Measurements from ENCODE around the gene TGFB1. TPM values are rescaled to one million over a fixed set of nuclear protein-coding genes. Genes with fewer than 3 reads are reported as not detected.

The TGFB1 gene
- total and polyA plus RNA-seq, 4 donors = 0.83 to 10.6 (median 6.9) TPM

DNA sequence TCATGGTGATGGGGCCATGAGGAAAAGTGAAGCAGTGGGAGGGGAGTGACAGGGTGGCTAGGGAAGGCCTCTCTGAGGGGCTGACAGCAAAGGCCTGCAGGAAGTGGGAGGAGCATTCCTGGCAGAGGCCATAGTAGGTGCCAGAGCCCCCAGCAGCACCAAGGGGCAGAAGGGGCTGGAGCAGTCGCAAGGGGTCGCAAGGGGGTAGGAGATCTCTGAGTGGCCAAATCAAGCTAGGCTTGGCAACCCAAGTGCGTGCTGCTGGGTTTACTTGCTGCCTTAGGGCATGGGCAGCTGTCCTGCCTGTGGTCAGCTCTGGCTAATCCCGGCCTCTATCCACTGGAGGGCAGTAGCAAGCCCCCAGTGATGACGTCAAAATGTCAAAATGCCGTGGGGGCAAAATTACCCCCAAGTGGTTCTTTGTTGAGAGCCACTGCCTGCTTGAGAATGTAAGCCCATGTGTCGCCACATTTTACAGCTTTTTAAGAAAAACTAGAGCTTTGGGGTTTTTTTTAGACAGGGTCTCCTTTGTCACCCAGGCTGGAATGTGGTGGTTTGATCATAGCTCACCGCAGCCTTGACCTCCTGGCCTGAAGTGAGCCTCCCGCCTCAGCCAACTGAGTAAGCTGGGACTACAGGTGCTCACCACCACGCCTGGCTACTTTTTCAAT is 32.0 kb downstream of the TGFB1 start:
- Histone ChIP-seq H3K27ac (ENCODE audit: low read depth in 1 of 2, low read length in 2 of 2) (peak overlapping the region in 1 of 2 donors; percentile 53), H3K4me3 (ENCODE audit: low read depth in 1 of 3, low read length in 3 of 3) (no peak overlapping the region), H3K27me3 (ENCODE audit: control insufficient read depth in 4 of 4, insufficient read depth in 4 of 4, low read length in 3 of 4) (no peaks in the 10 kb centered on the region), H3K9me3 (ENCODE audit: control insufficient read depth in 4 of 4, low read length in 3 of 4) (no peaks in the 10 kb centered on the region), H3K4me1 (ENCODE audit: control insufficient read depth in 4 of 4, insufficient read depth in 4 of 4, low read length in 3 of 4) (peaks cover 7 to 38% (median 20%) of the 10 kb centered on the region in 4 donors), H3K9ac (ENCODE audit: low read depth in 1 of 2, low read length in 2 of 2) (no peak overlapping the region), H3K36me3 (ENCODE audit: control insufficient read depth in 4 of 4, insufficient read depth in 3 of 4, low read depth in 1 of 4, low read length in 3 of 4) (peaks cover 1 to 35% (median 23%) of the 10 kb centered on the region in 4 donors)
- TF ChIP-seq, protein P1, sequence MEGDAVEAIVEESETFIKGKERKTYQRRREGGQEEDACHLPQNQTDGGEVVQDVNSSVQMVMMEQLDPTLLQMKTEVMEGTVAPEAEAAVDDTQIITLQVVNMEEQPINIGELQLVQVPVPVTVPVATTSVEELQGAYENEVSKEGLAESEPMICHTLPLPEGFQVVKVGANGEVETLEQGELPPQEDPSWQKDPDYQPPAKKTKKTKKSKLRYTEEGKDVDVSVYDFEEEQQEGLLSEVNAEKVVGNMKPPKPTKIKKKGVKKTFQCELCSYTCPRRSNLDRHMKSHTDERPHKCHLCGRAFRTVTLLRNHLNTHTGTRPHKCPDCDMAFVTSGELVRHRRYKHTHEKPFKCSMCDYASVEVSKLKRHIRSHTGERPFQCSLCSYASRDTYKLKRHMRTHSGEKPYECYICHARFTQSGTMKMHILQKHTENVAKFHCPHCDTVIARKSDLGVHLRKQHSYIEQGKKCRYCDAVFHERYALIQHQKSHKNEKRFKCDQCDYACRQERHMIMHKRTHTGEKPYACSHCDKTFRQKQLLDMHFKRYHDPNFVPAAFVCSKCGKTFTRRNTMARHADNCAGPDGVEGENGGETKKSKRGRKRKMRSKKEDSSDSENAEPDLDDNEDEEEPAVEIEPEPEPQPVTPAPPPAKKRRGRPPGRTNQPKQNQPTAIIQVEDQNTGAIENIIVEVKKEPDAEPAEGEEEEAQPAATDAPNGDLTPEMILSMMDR (IDR thresholded peaks at IDR 0.05; ENCODE audit: low read depth, low read length, missing input control) = peak; percentile 56
- TF ChIP-seq TAF1 (conservative IDR thresholded peaks at IDR 0.05) = no peak
- TF ChIP-seq RAD21 (IDR thresholded peaks at IDR 0.05) = peak; percentile 57 to 77
- DNase-seq (ENCODE audit: low spot score) = no peak
- WGBS = 67% methylated on average over 10 of the region's 10 CpGs

DNA sequence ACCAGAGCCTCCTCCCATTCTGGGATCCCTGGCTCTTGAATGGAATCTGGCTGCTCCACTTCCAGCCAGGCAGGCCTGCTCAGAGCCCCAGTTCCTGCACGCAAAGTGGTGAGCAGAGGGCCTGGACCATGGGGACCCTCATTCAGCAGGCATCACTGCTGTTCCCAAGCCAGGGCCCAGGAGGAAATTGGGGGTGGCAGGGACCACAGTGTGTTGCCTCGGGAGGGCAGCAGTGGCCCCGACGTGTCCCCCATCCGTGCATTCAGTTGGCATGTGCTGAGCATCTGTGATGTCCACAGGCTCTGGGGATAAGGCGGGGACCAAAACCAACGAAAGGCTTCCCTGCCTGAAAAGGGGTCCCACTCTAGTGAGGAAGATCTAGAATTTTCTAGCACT is 32.5 kb downstream of the TGFB1 start:
- Histone ChIP-seq H3K4me1 (ENCODE audit: control insufficient read depth in 4 of 4, insufficient read depth in 4 of 4, low read length in 3 of 4) (peaks cover 7 to 35% (median 19%) of the 10 kb centered on the region in 4 donors), H3K9me3 (ENCODE audit: control insufficient read depth in 4 of 4, low read length in 3 of 4) (no peaks in the 10 kb centered on the region), H3K27me3 (ENCODE audit: control insufficient read depth in 4 of 4, insufficient read depth in 4 of 4, low read length in 3 of 4) (no peaks in the 10 kb centered on the region), H3K27ac (ENCODE audit: low read depth in 1 of 2, low read length in 2 of 2) (no peak overlapping the region), H3K36me3 (ENCODE audit: control insufficient read depth in 4 of 4, insufficient read depth in 3 of 4, low read depth in 1 of 4, low read length in 3 of 4) (peaks cover 3 to 40% (median 26%) of the 10 kb centered on the region in 4 donors), H3K4me3 (ENCODE audit: low read depth in 1 of 3, low read length in 3 of 3) (no peak overlapping the region), H3K9ac (ENCODE audit: low read depth in 1 of 2, low read length in 2 of 2) (no peak overlapping the region)
- WGBS = 87% methylated on average over 7 of the region's 7 CpGs
- no peak for DNase-seq (ENCODE audit: low spot score)
- TF ChIP-seq SP1 (IDR thresholded peaks at IDR 0.05) = no peak

DNA sequence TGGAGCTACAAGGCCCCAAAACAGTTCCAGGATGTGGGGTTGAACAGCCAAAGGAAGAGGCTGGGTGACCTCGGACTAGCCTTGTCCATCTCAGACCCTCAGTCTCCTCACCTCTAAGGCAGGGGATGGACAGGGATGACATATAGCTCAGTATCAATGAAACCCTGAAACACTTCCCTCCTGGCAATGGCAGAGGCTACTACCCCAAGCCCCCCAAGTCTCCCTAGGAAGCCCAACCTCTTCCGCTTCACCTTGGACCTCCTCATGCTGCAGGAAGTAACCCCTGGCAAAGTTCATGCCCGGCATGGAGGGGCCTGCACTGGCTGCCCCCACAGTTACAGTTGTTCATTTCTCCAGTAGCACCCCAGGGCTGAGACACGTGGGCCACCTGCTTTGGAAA is 33.2 kb downstream of the TGFB1 start:
- 89% methylated on average over 4 of the region's 4 CpGs for WGBS
- H3K9me3 ChIP-seq (ENCODE audit: control insufficient read depth in 4 of 4, low read length in 3 of 4) = no peaks in the 10 kb centered on the region
- no peak overlapping the region for H3K27ac ChIP-seq (ENCODE audit: low read depth in 1 of 2, low read length in 2 of 2)
- H3K36me3 ChIP-seq (ENCODE audit: control insufficient read depth in 4 of 4, insufficient read depth in 3 of 4, low read depth in 1 of 4, low read length in 3 of 4) = peaks cover 3 to 45% (median 27%) of the 10 kb centered on the region in 4 donors
- H3K4me1 ChIP-seq (ENCODE audit: control insufficient read depth in 4 of 4, insufficient read depth in 4 of 4, low read length in 3 of 4) = peaks cover 3 to 28% (median 14%) of the 10 kb centered on the region in 4 donors
- no peaks in the 10 kb centered on the region for H3K27me3 ChIP-seq (ENCODE audit: control insufficient read depth in 4 of 4, insufficient read depth in 4 of 4, low read length in 3 of 4)
- no peak overlapping the region for H3K4me3 ChIP-seq (ENCODE audit: low read depth in 1 of 3, low read length in 3 of 3)
- TF ChIP-seq, protein P2, sequence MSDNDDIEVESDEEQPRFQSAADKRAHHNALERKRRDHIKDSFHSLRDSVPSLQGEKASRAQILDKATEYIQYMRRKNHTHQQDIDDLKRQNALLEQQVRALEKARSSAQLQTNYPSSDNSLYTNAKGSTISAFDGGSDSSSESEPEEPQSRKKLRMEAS (IDR thresholded peaks at IDR 0.05) = no peak
- TF ChIP-seq, protein P3, sequence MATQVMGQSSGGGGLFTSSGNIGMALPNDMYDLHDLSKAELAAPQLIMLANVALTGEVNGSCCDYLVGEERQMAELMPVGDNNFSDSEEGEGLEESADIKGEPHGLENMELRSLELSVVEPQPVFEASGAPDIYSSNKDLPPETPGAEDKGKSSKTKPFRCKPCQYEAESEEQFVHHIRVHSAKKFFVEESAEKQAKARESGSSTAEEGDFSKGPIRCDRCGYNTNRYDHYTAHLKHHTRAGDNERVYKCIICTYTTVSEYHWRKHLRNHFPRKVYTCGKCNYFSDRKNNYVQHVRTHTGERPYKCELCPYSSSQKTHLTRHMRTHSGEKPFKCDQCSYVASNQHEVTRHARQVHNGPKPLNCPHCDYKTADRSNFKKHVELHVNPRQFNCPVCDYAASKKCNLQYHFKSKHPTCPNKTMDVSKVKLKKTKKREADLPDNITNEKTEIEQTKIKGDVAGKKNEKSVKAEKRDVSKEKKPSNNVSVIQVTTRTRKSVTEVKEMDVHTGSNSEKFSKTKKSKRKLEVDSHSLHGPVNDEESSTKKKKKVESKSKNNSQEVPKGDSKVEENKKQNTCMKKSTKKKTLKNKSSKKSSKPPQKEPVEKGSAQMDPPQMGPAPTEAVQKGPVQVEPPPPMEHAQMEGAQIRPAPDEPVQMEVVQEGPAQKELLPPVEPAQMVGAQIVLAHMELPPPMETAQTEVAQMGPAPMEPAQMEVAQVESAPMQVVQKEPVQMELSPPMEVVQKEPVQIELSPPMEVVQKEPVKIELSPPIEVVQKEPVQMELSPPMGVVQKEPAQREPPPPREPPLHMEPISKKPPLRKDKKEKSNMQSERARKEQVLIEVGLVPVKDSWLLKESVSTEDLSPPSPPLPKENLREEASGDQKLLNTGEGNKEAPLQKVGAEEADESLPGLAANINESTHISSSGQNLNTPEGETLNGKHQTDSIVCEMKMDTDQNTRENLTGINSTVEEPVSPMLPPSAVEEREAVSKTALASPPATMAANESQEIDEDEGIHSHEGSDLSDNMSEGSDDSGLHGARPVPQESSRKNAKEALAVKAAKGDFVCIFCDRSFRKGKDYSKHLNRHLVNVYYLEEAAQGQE (IDR thresholded peaks at IDR 0.05) = no peak
- TF ChIP-seq, protein P4, sequence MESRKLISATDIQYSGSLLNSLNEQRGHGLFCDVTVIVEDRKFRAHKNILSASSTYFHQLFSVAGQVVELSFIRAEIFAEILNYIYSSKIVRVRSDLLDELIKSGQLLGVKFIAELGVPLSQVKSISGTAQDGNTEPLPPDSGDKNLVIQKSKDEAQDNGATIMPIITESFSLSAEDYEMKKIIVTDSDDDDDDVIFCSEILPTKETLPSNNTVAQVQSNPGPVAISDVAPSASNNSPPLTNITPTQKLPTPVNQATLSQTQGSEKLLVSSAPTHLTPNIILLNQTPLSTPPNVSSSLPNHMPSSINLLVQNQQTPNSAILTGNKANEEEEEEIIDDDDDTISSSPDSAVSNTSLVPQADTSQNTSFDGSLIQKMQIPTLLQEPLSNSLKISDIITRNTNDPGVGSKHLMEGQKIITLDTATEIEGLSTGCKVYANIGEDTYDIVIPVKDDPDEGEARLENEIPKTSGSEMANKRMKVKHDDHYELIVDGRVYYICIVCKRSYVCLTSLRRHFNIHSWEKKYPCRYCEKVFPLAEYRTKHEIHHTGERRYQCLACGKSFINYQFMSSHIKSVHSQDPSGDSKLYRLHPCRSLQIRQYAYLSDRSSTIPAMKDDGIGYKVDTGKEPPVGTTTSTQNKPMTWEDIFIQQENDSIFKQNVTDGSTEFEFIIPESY (IDR thresholded peaks at IDR 0.05) = no peak
- no peak for TF ChIP-seq GABPA (IDR thresholded peaks at IDR 0.05 in 1 of 2, conservative IDR thresholded peaks at IDR 0.05 in 1 of 2)
- no peak for TF ChIP-seq RXRA (IDR thresholded peaks at IDR 0.05)
- TF ChIP-seq EGR1 (IDR thresholded peaks at IDR 0.05; ENCODE audit: low read depth in 2 of 2) = no peak
- no peak overlapping the region for H3K9ac ChIP-seq (ENCODE audit: low read depth in 1 of 2, low read length in 2 of 2)
- DNase-seq (ENCODE audit: low spot score) = no peak
